M059J (cell line): Measurements from ENCODE around the gene USP17L21. TPM values are rescaled to one million over a fixed set of nuclear protein-coding genes. Genes with fewer than 3 reads are reported as not detected.
"Not testable (repeated sequence)": the region's sequence is repeated elsewhere in the genome, so short reads cannot be mapped to it uniquely, and the experiment has no call there.

Experiments
- DNase-seq: peaks from one replicate; pipeline ENCODE4 v3.0.0-alpha.2; 2012; ENCODE audit warnings: low read depth
- total RNA-seq: library from RNA; depleted of rRNA; stranded (reverse); fragments of >200 nt; shearing (Covaris generic); gene quantifications from 2 replicates; pipeline ENCODE4 v1.2.3, GENCODE V29; 2014; rRNA removed

USP17L21 gene
- total RNA-seq: not detected in 2 replicates

GRCh38 chr4:9262572-9262971, at the start of gene USP17L21:
TSS of gene USP17L21 (plus strand) at chr4:9262872. CDS start at chr4:9262872, 0 bp downstream.
- not testable (repeated sequence) for DNase-seq

- not testable (repeated sequence) for DNase-seq
These were observed 48.0 kb upstream of the USP17L21 start for GRCh38 chr4:9214701-9215100.

- not testable (repeated sequence) for DNase-seq
These were observed 47.6 kb upstream of the USP17L21 start, which contains the start of gene USP17L11 for GRCh38 chr4:9215105-9215504. TSS of gene USP17L11 (plus strand) at chr4:9215405. CDS start at chr4:9215405, 0 bp downstream.

- not testable (repeated sequence) for DNase-seq
These were observed 42.8 kb upstream of the USP17L21 start, which contains the start of gene USP17L12 for GRCh38 chr4:9219852-9220251. TSS of gene USP17L12 (plus strand) at chr4:9220152. CDS start at chr4:9220152, 0 bp downstream.

- DNase-seq: not testable (repeated sequence)
These were observed 38.1 kb upstream of the USP17L21 start, which contains the start of gene USP17L13 for GRCh38 chr4:9224596-9224995. TSS of gene USP17L13 (plus strand) at chr4:9224896. CDS start at chr4:9224896, 0 bp downstream.

- DNase-seq: not testable (repeated sequence)
These were observed 32.4 kb upstream of the USP17L21 start for GRCh38 chr4:9230249-9230648.

GRCh38 chr4:9234085-9234484, 28.6 kb upstream of the USP17L21 start, which contains the start of gene USP17L15:
TSS of gene USP17L15 (plus strand) at chr4:9234385. CDS start at chr4:9234385, 0 bp downstream.
- DNase-seq: not testable (repeated sequence)

GRCh38 chr4:9238461-9238860, 24.2 kb upstream of the USP17L21 start:
- DNase-seq: not testable (repeated sequence)

GRCh38 chr4:9243579-9243978, 19.1 kb upstream of the USP17L21 start, which contains the start of gene USP17L17:
TSS of gene USP17L17 (plus strand) at chr4:9243879. CDS start at chr4:9243879, 0 bp downstream.
- not testable (repeated sequence) for DNase-seq

GRCh38 chr4:9247953-9248680, 14.6 kb upstream of the USP17L21 start, which contains the start of gene USP17L18:
TSS of gene USP17L18 (plus strand) at chr4:9248630. CDS start at chr4:9248630, 0 bp downstream.
- DNase-seq: not testable (repeated sequence)

GRCh38 chr4:9253078-9253477, 9.6 kb upstream of the USP17L21 start, which contains the start of gene USP17L19:
TSS of gene USP17L19 (plus strand) at chr4:9253378. CDS start at chr4:9253378, 0 bp downstream.
- DNase-seq: not testable (repeated sequence)

- DNase-seq: not testable (repeated sequence)
These were observed 4.8 kb upstream of the USP17L21 start, which contains the start of gene USP17L20 for GRCh38 chr4:9257824-9258223. TSS of gene USP17L20 (plus strand) at chr4:9258124. CDS start at chr4:9258124, 0 bp downstream.

GRCh38 chr4:9267319-9267718, 4.6 kb downstream of the USP17L21 start, which contains the start of gene USP17L22:
TSS of gene USP17L22 (plus strand) at chr4:9267619. CDS start at chr4:9267619, 0 bp downstream.
- not testable (repeated sequence) for DNase-seq

GRCh38 chr4:9271719-9272118, 9.0 kb downstream of the USP17L21 start:
- DNase-seq: not testable (repeated sequence)

Other genes with a start within 250 kb of the USP17L21 start
- gene FAM90A26, start 92.5 kb upstream of the USP17L21 start, total RNA-seq: not detected in 2 replicates
- gene USP17L10, start 52.2 kb upstream of the USP17L21 start, total RNA-seq: not detected in 2 replicates
- not detected in 2 replicates for gene USP17L11, start 47.5 kb upstream of the USP17L21 start, total RNA-seq
- gene USP17L12, start 42.7 kb upstream of the USP17L21 start, total RNA-seq: not detected in 2 replicates
- not detected in 2 replicates for gene USP17L13, start 38.0 kb upstream of the USP17L21 start, total RNA-seq
- gene USP17L15, start 28.5 kb upstream of the USP17L21 start, total RNA-seq: not detected in 2 replicates
- not detected in 2 replicates for gene USP17L17, start 19.0 kb upstream of the USP17L21 start, total RNA-seq
- not detected in 2 replicates for gene USP17L18, start 14.2 kb upstream of the USP17L21 start, total RNA-seq
- gene USP17L19, start 9.5 kb upstream of the USP17L21 start, total RNA-seq: not detected in 2 replicates
- gene USP17L20, start 4.7 kb upstream of the USP17L21 start, total RNA-seq: not detected in 2 replicates
- not detected in 2 replicates for gene USP17L22, start 4.7 kb downstream of the USP17L21 start, total RNA-seq
- gene USP17L24, start 62.3 kb downstream of the USP17L21 start, total RNA-seq: not detected in 2 replicates
- gene USP17L25, start 67.0 kb downstream of the USP17L21 start, total RNA-seq: not detected in 2 replicates
- not detected in 2 replicates for gene USP17L26, start 71.8 kb downstream of the USP17L21 start, total RNA-seq
- gene USP17L5, start 76.5 kb downstream of the USP17L21 start, total RNA-seq: not detected in 2 replicates
- not detected in 2 replicates for gene USP17L27, start 81.3 kb downstream of the USP17L21 start, total RNA-seq
- gene USP17L28, start 86.0 kb downstream of the USP17L21 start, total RNA-seq: not detected in 2 replicates
- gene USP17L29, start 90.8 kb downstream of the USP17L21 start, total RNA-seq: not detected in 2 replicates
- gene USP17L30, start 100.3 kb downstream of the USP17L21 start, total RNA-seq: not detected in 2 replicates
- gene DEFB131A, start 181.5 kb downstream of the USP17L21 start, total RNA-seq: not detected in 2 replicates